Transverse colon (tissue), 4 donors: ENCODE data around the gene PRSS57. TPM values are rescaled to one million over a fixed set of nuclear protein-coding genes. Genes with fewer than 3 reads are reported as not detected.
A peak's percentile ranks its signal among the peaks of the same experiment; 100 is the strongest.

ENCODE experiments used
- DNase-seq: peaks from one replicate; pipeline ENCODE4 v3.0.0-alpha.2; 2019
- H3K27ac ChIP-seq, 4 donors: fragments of 200-600 bp; sonication (generic); 2 replicates each; pipeline ENCODE4 v1.5.1; 2016 to 2018; ENCODE audit warnings: inconsistent platforms in 4 of 4
- H3K27me3 ChIP-seq: fragments of 200-600 bp; sonication (generic); 2 replicates; pipeline ENCODE4 v1.5.1; 2017; ENCODE audit warnings: inconsistent platforms
- H3K36me3 ChIP-seq, 4 donors: fragments of 200-600 bp; sonication (generic); 2 replicates each; pipeline ENCODE4 v1.5.1; 2017 to 2019; ENCODE audit warnings: inconsistent platforms in 4 of 4
- H3K4me1 ChIP-seq, 4 donors: fragments of 200-600 bp; sonication (generic); 2 replicates each; pipeline ENCODE4 v1.5.1; 2017 to 2020; ENCODE audit warnings: inconsistent platforms in 4 of 4
- H3K4me3 ChIP-seq, 4 donors: fragments of 200-600 bp; sonication (generic); 1 replicate in 1 of 4; 2 replicates in 3 of 4; pipeline versions ENCODE4 v1.5.1 to v1.6.1; 2017 to 2019; ENCODE audit warnings: inconsistent platforms in 4 of 4
- H3K9me3 ChIP-seq, 2 donors: fragments of 200-600 bp; sonication (generic); 2 replicates each; pipeline ENCODE4 v1.5.1; 2017 to 2019; ENCODE audit warnings: inconsistent platforms in 2 of 2
- EP300 ChIP-seq: sonication (generic); formaldehyde crosslinking; IDR thresholded peaks from one replicate; pipeline ENCODE4 v1.6.1; 2017; ENCODE audit warnings: antibody characterized with exemption, low read depth
- POLR2A ChIP-seq: fragments of 450-650 bp; IDR thresholded peaks from one replicate; pipeline ENCODE4 v1.6.1; 2016; ENCODE audit warnings: antibody characterized with exemption, mild to moderate bottlenecking, moderate library complexity
- POLR2AphosphoS5 ChIP-seq, 3 donors: sonication (generic); formaldehyde crosslinking; IDR thresholded peaks; one replicate each; pipeline ENCODE4 v1.6.1; 2016; ENCODE audit warnings: antibody characterized with exemption in 3 of 3
- WGBS, 2 donors: methylation state at CpG; one replicate each; pipeline ENCODE4 v1.1.5; 2018; ENCODE audit warnings: low coverage in 1 of 2; 5-methylcytosine and 5-hydroxymethylcytosine counted together
- in situ Hi-C, 4 donors: fragments of 200-750 bp; cut with MboI; loops; one replicate each; pipeline versions ENCODE4 v1.15.0 to v1.15.1; 2017; ENCODE audit warnings: low sequenced_read_pairs in 3 of 4, low pct_ligation_motif_present in 1 of 4, low pct_unique_long_range_greater_than_20kb in 1 of 4
- intact Hi-C: fragments of 100-400 bp; cut with DNase I; formaldehyde crosslinking; loops from one replicate; pipeline ENCODE4 v1.15.1; 2023; ENCODE audit warnings: low total_unique reads
- total RNA-seq, 4 donors: library from RNA; depleted of rRNA; stranded (reverse); fragments of >200 nt; gene quantifications; one replicate each; pipeline ENCODE4 v1.1.0, GENCODE V29; 2016
- TF ChIP-seq, protein P1 (sequence below), 5 experiments: fragments of 200-600 bp in 3 of 5; fragments of 450-650 bp in 2 of 5; sonication (generic) in 3 of 5; IDR thresholded peaks; 1 replicate in 2 of 5; 2 replicates in 3 of 5; pipeline ENCODE4 v1.5.1; 2016 to 2017; ENCODE audit warnings: antibody characterized with exemption in 5 of 5, inconsistent platforms in 3 of 5, mild to moderate bottlenecking in 2 of 5, moderate library complexity in 1 of 5

PRSS57 gene
- total RNA-seq, 4 donors from 2014 or later, result not detected

DNA sequence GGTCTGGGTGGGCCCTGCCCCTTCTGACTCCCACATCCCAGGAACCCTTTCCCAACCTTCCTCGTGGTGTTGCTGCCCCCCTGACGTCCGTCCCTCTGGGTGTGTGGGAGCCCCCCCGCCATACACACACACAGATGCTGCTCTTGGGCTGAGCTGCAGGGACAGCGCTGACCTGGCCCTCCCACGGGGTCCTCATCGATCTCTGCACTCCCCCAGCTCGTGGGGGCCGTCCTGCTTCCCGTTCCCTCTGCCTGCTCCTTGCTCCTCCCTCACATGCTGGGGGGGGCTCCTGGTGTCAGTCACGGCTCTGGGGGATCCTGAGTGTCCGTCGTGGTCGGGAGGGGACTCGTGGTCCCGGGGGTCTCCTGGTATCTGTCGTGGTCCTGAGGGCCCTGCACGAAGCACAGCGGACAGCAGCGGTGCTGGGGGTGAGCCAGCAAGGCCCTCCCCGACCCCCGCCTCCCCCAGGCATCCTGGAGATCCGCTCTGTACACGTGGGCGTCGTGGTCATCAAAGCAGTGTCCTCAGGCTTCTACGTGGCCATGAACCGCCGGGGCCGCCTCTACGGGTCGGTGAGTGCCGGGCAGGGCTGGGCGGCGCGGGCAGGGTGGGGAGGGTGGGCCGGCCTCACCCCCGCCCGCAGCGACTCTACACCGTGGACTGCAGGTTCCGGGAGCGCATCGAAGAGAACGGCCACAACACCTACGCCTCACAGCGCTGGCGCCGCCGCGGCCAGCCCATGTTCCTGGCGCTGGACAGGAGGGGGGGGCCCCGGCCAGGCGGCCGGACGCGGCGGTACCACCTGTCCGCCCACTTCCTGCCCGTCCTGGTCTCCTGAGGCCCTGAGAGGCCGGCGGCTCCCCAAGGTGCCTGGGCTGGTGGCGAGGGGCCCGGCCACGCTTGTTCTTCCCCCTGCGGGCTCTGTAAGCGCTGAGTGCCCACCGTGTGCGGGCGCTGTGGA is 52.2 kb downstream of the PRSS57 start:
- no peak for TF ChIP-seq POLR2AphosphoS5 (IDR thresholded peaks at IDR 0.05)
- TF ChIP-seq, protein P1, sequence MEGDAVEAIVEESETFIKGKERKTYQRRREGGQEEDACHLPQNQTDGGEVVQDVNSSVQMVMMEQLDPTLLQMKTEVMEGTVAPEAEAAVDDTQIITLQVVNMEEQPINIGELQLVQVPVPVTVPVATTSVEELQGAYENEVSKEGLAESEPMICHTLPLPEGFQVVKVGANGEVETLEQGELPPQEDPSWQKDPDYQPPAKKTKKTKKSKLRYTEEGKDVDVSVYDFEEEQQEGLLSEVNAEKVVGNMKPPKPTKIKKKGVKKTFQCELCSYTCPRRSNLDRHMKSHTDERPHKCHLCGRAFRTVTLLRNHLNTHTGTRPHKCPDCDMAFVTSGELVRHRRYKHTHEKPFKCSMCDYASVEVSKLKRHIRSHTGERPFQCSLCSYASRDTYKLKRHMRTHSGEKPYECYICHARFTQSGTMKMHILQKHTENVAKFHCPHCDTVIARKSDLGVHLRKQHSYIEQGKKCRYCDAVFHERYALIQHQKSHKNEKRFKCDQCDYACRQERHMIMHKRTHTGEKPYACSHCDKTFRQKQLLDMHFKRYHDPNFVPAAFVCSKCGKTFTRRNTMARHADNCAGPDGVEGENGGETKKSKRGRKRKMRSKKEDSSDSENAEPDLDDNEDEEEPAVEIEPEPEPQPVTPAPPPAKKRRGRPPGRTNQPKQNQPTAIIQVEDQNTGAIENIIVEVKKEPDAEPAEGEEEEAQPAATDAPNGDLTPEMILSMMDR (IDR thresholded peaks at IDR 0.05), result no peak
- TF ChIP-seq EP300, result no peak
- no peak for TF ChIP-seq POLR2A
- WGBS, 2 donors, result 80% methylated on average over 47 of the region's 70 CpGs; no CpG with 5 or more reads in 1 of the 2 donors
- Histone ChIP-seq H3K27ac (no peak overlapping the region), H3K4me3 (no peak overlapping the region), H3K27me3 (no peaks in the 10 kb centered on the region), H3K4me1 (peaks cover 8 to 14% (median 9%) of the 10 kb centered on the region in 4 donors), H3K9me3 (no peaks in the 10 kb centered on the region), H3K36me3 (peaks cover 0 to 16% (median 8%) of the 10 kb centered on the region in 4 donors)
- in situ Hi-C loops (no loop called here), intact Hi-C loops (no loop called here)
- no peak for DNase-seq

DNA sequence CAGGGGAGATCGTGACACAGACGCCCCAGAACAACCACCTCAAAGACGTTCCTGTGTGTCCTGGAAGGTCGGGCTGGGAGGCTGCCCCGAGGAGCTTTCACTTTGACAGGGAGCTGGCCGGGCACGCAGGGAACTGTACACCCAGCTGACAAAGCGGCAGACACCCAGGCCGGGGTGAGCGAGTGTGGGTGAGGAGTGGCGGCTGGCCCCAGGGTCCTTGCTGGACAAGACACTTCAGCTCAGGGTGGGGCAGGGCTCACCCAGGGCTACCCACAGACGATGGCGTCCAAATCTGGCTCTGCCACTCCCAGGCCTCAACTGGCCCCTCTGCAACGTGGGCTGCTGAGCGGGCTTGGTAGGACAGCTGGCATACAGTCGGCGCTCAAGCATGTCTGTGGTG is 53.5 kb downstream of the PRSS57 start:
- no peak overlapping the region for H3K4me3 ChIP-seq

DNA sequence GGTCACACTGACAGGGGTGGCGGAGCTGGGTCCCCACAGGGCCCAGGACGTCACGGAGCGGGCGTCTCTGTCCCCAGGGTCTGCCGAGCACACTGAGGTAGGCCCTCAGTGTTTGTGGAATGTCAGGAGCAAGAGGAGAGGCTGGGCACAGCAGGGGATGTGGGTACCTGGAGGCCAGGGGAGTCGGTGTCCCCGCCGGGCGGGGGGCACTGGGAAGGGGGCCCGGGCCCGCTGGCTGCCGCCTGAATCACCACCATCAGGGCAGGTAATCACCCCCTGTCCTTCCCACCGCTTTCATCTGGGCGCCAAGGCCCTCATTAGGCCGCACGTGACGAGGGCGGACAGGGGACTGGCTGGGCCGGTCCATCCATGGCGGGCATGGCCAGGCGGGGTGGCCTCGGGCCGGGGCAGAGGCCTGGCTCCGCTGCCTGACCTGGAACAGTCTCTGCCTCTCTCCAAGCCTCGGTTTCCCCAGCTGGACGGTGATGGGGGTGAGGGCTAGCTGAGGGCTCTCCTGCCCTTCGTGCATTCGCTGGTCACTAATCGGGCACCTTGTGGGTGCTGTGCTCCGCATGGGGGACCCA is 54.6 kb downstream of the PRSS57 start:
- WGBS, 2 donors, result 86% methylated on average over 30 of the region's 31 CpGs; no CpG with 5 or more reads in 1 of the 2 donors
- Histone ChIP-seq H3K27me3 (no peaks in the 10 kb centered on the region), H3K4me1 (peaks cover 8 to 14% (median 9%) of the 10 kb centered on the region in 4 donors), H3K36me3 (no peaks in the 10 kb centered on the region), H3K9me3 (no peaks in the 10 kb centered on the region), H3K27ac (no peak overlapping the region), H3K4me3 (no peak overlapping the region)
- intact Hi-C loops, result no loop called here
- in situ Hi-C loops, result no loop called here
- no peak for DNase-seq
- TF ChIP-seq POLR2A (no peak), EP300 (no peak), POLR2AphosphoS5 (IDR thresholded peaks at IDR 0.05) (no peak)
- TF ChIP-seq, protein P1 (IDR thresholded peaks at IDR 0.05), result no peak

More for the DNA sequence above, 53.5 kb downstream of the PRSS57 start:
- intact Hi-C loops (no loop called here), in situ Hi-C loops (no loop called here)
- 52 to 64% methylated on average over 5 to 17 of the region's 17 CpGs for WGBS, 2 donors
- Histone ChIP-seq H3K36me3 (peaks cover 0 to 3% (median 0%) of the 10 kb centered on the region in 4 donors), H3K9me3 (no peaks in the 10 kb centered on the region), H3K27me3 (no peaks in the 10 kb centered on the region), H3K4me1 (peaks cover 8 to 14% (median 9%) of the 10 kb centered on the region in 4 donors), H3K27ac (no peak overlapping the region)
- no peak for DNase-seq
- no peak for TF ChIP-seq EP300
- TF ChIP-seq, protein P1 (IDR thresholded peaks at IDR 0.05), result no peak
- no peak for TF ChIP-seq POLR2A
- TF ChIP-seq POLR2AphosphoS5 (IDR thresholded peaks at IDR 0.05), result no peak

DNA sequence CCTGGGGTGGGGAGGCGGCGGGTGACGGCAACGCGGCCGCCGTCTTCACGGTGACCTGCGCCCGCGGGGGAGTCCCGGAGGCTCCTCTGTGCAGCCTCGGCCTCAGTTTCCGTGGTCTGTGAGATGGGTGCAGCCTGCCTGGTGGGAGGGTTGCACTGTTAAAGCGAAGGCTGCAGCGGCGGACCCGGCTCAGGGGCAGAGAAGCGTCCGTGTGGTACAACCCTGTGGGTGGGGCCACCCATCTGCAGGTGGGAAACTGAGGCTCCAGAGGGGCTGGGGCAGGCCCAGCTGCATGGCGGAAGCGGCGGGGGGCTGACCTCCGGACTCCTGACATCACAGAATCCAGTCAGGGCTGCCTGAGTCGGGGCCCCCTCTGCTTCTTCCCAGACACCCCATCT is 55.1 kb downstream of the PRSS57 start:
- Histone ChIP-seq H3K36me3 (no peaks in the 10 kb centered on the region), H3K4me1 (peaks cover 8 to 14% (median 9%) of the 10 kb centered on the region in 4 donors), H3K4me3 (peak overlapping the region; percentile 11 to 52 (median 34)), H3K9me3 (no peaks in the 10 kb centered on the region), H3K27ac (peak overlapping the region in 3 of 4 donors; percentile 9 to 49 (median 33)), H3K27me3 (no peaks in the 10 kb centered on the region)
- TF ChIP-seq POLR2AphosphoS5 (IDR thresholded peaks at IDR 0.05) (no peak), EP300 (no peak), POLR2A (no peak)
- TF ChIP-seq, protein P1 (IDR thresholded peaks at IDR 0.05), result no peak
- no peak for DNase-seq
- in situ Hi-C loops, result no loop called here
- WGBS, 2 donors, result 40% methylated on average over 25 of the region's 25 CpGs; no CpG with 5 or more reads in 1 of the 2 donors
- intact Hi-C loops, result no loop called here
